K562 treated with DMSO at 1 percent for 48 hours (cell line): ENCODE measurements around the gene PCDHGB5. TPM values are rescaled to one million over a fixed set of nuclear protein-coding genes. Genes with fewer than 3 reads are reported as not detected.

Source experiments
- total RNA-seq: library from RNA; unstranded; fragments of 300-600 nt; gene quantifications from 2 replicates; pipeline ENCODE4 v1.2.3, GENCODE V29; 2022; ENCODE audit warnings: low replicate concordance; ENCODE audit errors: extremely low read depth

Gene PCDHGB5
- not detected in 2 replicates for total RNA-seq

GRCh38 chr5:141397756-141398551 is at the start of gene PCDHGB5:
Gene PCDHGB5 (plus strand): TSS chr5:141397947. CDS start chr5:141398128, 181 bp downstream.

GRCh38 chr5:141349917-141350619 is 47.7 kb upstream of the PCDHGB5 start, which contains the start of gene PCDHGB1:
Gene PCDHGB1 (plus strand): TSS chr5:141350099. CDS start chr5:141350261, 162 bp downstream.

GRCh38 chr5:141354900-141355469 is 42.8 kb upstream of the PCDHGB5 start, which contains the start of gene PCDHGA4:
Gene PCDHGA4 (plus strand): TSS chr5:141355021. CDS start chr5:141355108, 87 bp downstream.

GRCh38 chr5:141359790-141360426 is 37.8 kb upstream of the PCDHGB5 start, which contains the start of gene PCDHGB2:
Gene PCDHGB2 (plus strand): TSS chr5:141359994. CDS start chr5:141360136, 142 bp downstream.

GRCh38 chr5:141363952-141364660 is 33.6 kb upstream of the PCDHGB5 start, which contains the start of gene PCDHGA5:
Gene PCDHGA5 (plus strand): TSS chr5:141364162. CDS start chr5:141364331, 169 bp downstream.

GRCh38 chr5:141369994-141370848 is 27.5 kb upstream of the PCDHGB5 start, which contains the start of gene PCDHGB3:
Gene PCDHGB3 (plus strand): TSS chr5:141370242. CDS start chr5:141370395, 153 bp downstream.

GRCh38 chr5:141373673-141374317 is 24.0 kb upstream of the PCDHGB5 start, which contains the start of gene PCDHGA6:
Gene PCDHGA6 (plus strand): TSS chr5:141373891. CDS start chr5:141374084, 193 bp downstream.

GRCh38 chr5:141382469-141383294 is 15.1 kb upstream of the PCDHGB5 start, which contains the start of gene PCDHGA7:
Gene PCDHGA7 (plus strand): TSS chr5:141382742. CDS start chr5:141382900, 158 bp downstream.

GRCh38 chr5:141387557-141388311 is 10.0 kb upstream of the PCDHGB5 start, which contains the start of gene PCDHGB4:
Gene PCDHGB4 (plus strand): TSS chr5:141387698. CDS start chr5:141387885, 187 bp downstream.

GRCh38 chr5:141392429-141393198 is 5.1 kb upstream of the PCDHGB5 start, which contains the start of gene PCDHGA8:
Gene PCDHGA8 (plus strand): TSS chr5:141392633. CDS start chr5:141392814, 181 bp downstream.

GRCh38 chr5:141402553-141403243 is 5.0 kb downstream of the PCDHGB5 start, which contains the start of gene PCDHGA9:
Gene PCDHGA9 (plus strand): TSS chr5:141402778. CDS start chr5:141402953, 175 bp downstream.

GRCh38 chr5:141407790-141408505 is 10.2 kb downstream of the PCDHGB5 start, which contains the start of gene PCDHGB6:
Gene PCDHGB6 (plus strand): TSS chr5:141408021. CDS start chr5:141408203, 182 bp downstream.

GRCh38 chr5:141412854-141413539 is 15.2 kb downstream of the PCDHGB5 start, which contains the start of gene PCDHGA10:
Gene PCDHGA10 (plus strand): TSS chr5:141412987. CDS start chr5:141413176, 189 bp downstream.

GRCh38 chr5:141417494-141418172 is 19.9 kb downstream of the PCDHGB5 start, which contains the start of gene PCDHGB7:
Gene PCDHGB7 (plus strand): TSS chr5:141417677. CDS start chr5:141417860, 183 bp downstream.

